Chondrocyte (in vitro differentiated cells): Measurements from ENCODE around the gene SYNC. TPM values are rescaled to one million over a fixed set of nuclear protein-coding genes. Genes with fewer than 3 reads are reported as not detected.
"Not testable (repeated sequence)": the region's sequence is repeated elsewhere in the genome, so short reads cannot be mapped to it uniquely, and the experiment has no call there.

Experiments
- DNase-seq: peaks from one replicate; pipeline ENCODE4 v3.0.0; 2021; ENCODE audit warnings: mixed read lengths, low spot score
- H3K27ac Mint-ChIP-seq: one replicate; pipeline ENCODE4 v1.8.0; 2021; ENCODE audit warnings: mild to moderate bottlenecking, moderate library complexity, mixed read lengths; ENCODE audit not compliant: unreplicated experiment
- H3K27me3 Mint-ChIP-seq: 2 replicates; pipeline ENCODE4 v1.8.0; 2021; ENCODE audit warnings: low read depth, mixed read lengths
- H3K36me3 Mint-ChIP-seq: 2 replicates; pipeline ENCODE4 v1.8.0; 2021; ENCODE audit warnings: low read depth, mixed read lengths
- H3K4me1 Mint-ChIP-seq: 2 replicates; pipeline ENCODE4 v1.8.0; 2021; ENCODE audit warnings: low read depth, mild to moderate bottlenecking, mixed read lengths
- H3K4me3 Mint-ChIP-seq: one replicate; pipeline ENCODE4 v1.8.0; 2021; ENCODE audit warnings: mild to moderate bottlenecking, moderate library complexity, mixed read lengths; ENCODE audit not compliant: unreplicated experiment
- H3K9me3 Mint-ChIP-seq: 2 replicates; pipeline ENCODE4 v1.8.0; 2021; ENCODE audit warnings: low read depth, mixed read lengths
- CTCF ChIP-seq: fragments of 200-600 bp; sonication (generic); IDR thresholded peaks from 2 replicates; pipeline ENCODE4 v1.5.0; 2021; ENCODE audit warnings: antibody characterized with exemption, mild to moderate bottlenecking, moderate library complexity
- total RNA-seq: library from RNA; stranded (reverse); gene quantifications from 3 replicates; pipeline ENCODE4 v1.2.1, GENCODE V29; 2021

SYNC gene
- total RNA-seq, 1 donor from 2014 or later = 71.8 TPM

- Mint-ChIP-seq H3K27me3 (no peaks in the 10 kb centered on the region), H3K36me3 (peaks cover 2% of the 10 kb centered on the region), H3K9me3 (no peaks in the 10 kb centered on the region), H3K4me3 (peak overlapping the region; percentile 89), H3K4me1 (peaks cover 59% of the 10 kb centered on the region), H3K27ac (peak overlapping the region; percentile 85)
- DNase-seq = peak; percentile 68
- no peak for TF ChIP-seq CTCF
Observed at GRCh38 chr1:32701421-32701911, 1.1 kb downstream of the SYNC start.

- Mint-ChIP-seq H3K36me3 (peaks cover 25% of the 10 kb centered on the region), H3K4me1 (peaks cover 58% of the 10 kb centered on the region)
- not testable (repeated sequence) for H3K27me3 Mint-ChIP-seq, H3K27ac Mint-ChIP-seq, H3K9me3 Mint-ChIP-seq, H3K4me3 Mint-ChIP-seq
- peak; percentile 44 for DNase-seq
Observed at GRCh38 chr1:32696996-32697395, 5.6 kb downstream of the SYNC start.

- no peak for TF ChIP-seq CTCF
- H3K4me3 Mint-ChIP-seq = no peak overlapping the region
- H3K27ac Mint-ChIP-seq = no peak overlapping the region
- H3K4me1 Mint-ChIP-seq = peaks cover 48% of the 10 kb centered on the region
- peaks cover 29% of the 10 kb centered on the region for H3K36me3 Mint-ChIP-seq
- H3K27me3 Mint-ChIP-seq = no peaks in the 10 kb centered on the region
- H3K9me3 Mint-ChIP-seq = peaks cover 2% of the 10 kb centered on the region
- DNase-seq = peak; percentile 36
Observed at GRCh38 chr1:32696041-32696440, 6.5 kb downstream of the SYNC start.

GRCh38 chr1:32695098-32695904 lies 7.3 kb downstream of the SYNC start:
- H3K9me3 Mint-ChIP-seq = peaks cover 2% of the 10 kb centered on the region
- H3K27ac Mint-ChIP-seq = peak overlapping the region; percentile 71
- DNase-seq = peak; percentile 74
- no peaks in the 10 kb centered on the region for H3K27me3 Mint-ChIP-seq
- no peak overlapping the region for H3K4me3 Mint-ChIP-seq
- peaks cover 29% of the 10 kb centered on the region for H3K36me3 Mint-ChIP-seq
- no peak for TF ChIP-seq CTCF
- peaks cover 41% of the 10 kb centered on the region for H3K4me1 Mint-ChIP-seq

- peak overlapping the region; percentile 27 for H3K27ac Mint-ChIP-seq
- H3K4me3 Mint-ChIP-seq = no peak overlapping the region
- peaks cover 28% of the 10 kb centered on the region for H3K36me3 Mint-ChIP-seq
- peaks cover 2% of the 10 kb centered on the region for H3K9me3 Mint-ChIP-seq
- H3K4me1 Mint-ChIP-seq = peaks cover 28% of the 10 kb centered on the region
- TF ChIP-seq CTCF = no peak
- no peak for DNase-seq
- H3K27me3 Mint-ChIP-seq = no peaks in the 10 kb centered on the region
Observed at GRCh38 chr1:32693455-32694174, 9.0 kb downstream of the SYNC start.
